Central memory CD4-positive, alpha-beta T cell (primary cell): Measurements from ENCODE around the gene AGBL3.
A peak's percentile ranks its signal among the peaks of the same experiment; 100 is the strongest.
"Not testable (repeated sequence)": the region's sequence is repeated elsewhere in the genome, so short reads cannot be mapped to it uniquely, and the experiment has no call there.

Source experiments
- DNase-seq: peaks from one replicate; pipeline ENCODE4 v3.0.0; 2022

Gene AGBL3

DNA sequence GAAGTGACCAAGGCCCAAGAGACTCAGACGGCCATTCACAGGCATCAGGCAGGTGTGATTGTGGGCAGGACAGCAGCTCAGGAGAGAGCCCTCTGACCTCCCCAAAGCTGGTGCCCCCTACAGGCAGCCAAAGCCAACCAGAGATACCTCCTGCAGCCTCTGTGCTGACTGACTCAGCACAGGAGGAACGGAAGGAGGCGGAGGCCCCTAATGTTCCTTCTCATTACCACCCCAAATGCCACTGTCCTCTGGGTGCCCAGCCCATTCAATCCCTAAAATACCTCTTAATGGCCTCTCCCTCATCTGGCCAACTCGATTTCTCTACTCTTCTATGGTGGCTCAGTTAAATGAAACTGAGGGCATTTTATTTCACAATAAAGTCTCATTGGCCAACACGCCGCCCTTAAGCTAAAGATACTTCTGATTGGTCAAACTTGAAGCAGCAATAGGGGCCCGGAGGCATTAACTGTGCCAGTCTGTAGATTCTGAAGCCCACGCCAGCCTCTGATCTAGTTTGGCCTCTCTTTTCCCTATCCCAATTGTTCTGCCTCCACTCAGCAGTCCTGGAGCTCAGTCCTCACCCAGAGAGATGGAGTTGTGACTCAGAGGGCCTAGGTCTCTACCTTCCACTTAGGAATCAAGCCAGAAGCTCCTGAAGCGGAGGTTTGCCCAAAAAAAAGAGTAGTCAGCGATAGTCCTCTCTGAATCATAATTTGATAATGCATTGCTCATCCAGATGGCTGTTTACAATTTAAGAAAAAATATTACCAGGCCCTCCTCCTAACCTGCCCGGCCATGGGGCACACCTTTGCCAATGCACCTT is 183.0 kb downstream of the AGBL3 start:
- peak; percentile 52 for DNase-seq

DNA sequence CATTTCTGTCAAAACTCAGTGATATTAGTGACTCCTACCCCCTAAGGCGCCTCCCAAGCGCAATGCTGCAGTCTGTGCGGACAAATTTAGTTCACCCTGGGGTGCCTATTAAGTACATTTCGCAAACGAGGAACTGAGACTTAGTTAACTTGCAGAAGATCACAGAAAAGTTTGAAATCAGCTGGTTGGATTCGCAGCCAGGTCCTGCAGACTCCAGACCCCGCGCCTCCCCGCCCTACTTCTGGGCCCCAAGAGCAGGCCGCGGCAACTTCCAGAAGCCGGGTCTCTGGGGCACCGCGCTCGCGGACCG is 183.6 kb downstream of the AGBL3 start:
- DNase-seq: no peak

DNA sequence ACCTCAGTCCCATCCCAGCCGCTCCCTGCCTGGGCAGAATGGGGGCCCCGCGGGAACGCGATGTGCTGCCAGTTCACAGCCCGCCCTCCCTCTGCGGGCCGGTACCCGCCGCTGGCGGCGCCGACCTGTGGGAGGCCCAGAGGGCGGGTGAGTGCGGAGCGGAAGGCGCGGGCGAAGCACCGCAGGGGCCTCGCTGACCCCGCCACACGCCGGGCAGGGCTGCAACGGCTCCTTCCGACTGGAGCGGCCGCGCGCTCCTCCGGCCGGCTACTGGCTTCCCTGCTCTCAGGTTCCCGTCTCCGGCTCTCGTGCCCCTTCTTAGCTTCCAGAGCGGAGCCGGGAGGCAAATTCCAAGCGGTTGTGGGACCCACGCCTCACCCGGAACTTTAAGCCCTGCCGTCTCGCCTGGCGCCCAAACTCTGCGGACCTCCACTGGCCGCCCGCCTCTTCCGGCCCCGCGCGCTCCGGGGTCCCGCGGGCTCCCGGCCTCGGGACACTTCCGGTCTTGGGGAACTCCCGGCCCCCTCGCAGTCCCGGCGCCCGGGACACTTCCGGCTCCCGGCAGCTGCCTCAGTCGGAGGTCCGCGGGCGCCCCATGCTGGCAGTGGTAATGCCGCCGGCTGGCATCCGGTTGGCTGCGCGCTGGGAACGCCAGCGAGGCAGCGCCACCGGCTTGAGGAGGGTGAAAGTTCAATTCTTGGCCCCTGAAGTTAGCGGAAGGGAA is 184.1 kb downstream of the AGBL3 start, which contains the start of gene CYREN:
CYREN (minus strand) TSS at position 434 of the 724 bp plus-strand sequence. CDS start 1,785 bp downstream, outside the sequence.
- peak; percentile 80 for DNase-seq

DNA sequence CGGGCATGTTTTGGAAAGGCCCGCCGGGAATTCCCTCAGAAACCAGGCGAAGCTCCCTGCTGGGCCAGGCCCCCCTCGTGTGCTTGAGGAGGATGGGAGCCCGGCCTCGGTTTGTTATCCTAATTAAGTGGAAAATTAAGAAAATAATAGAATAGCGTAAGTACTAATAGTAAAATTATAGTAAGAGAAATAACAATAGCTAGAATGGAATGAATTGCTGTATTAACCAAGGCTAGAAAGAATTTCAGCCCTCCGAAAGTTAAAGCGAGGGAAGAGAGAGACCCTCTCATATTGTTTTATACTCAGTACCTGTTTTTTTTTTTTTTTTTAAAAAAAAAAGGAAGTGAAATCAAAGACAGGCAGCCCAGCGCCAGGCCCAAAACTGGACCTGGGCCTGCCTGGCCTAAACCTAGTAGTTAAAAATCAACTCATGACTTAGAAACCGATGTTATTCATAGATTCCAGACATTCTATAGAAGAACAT is 184.7 kb downstream of the AGBL3 start:
- not testable (repeated sequence) for DNase-seq

DNA sequence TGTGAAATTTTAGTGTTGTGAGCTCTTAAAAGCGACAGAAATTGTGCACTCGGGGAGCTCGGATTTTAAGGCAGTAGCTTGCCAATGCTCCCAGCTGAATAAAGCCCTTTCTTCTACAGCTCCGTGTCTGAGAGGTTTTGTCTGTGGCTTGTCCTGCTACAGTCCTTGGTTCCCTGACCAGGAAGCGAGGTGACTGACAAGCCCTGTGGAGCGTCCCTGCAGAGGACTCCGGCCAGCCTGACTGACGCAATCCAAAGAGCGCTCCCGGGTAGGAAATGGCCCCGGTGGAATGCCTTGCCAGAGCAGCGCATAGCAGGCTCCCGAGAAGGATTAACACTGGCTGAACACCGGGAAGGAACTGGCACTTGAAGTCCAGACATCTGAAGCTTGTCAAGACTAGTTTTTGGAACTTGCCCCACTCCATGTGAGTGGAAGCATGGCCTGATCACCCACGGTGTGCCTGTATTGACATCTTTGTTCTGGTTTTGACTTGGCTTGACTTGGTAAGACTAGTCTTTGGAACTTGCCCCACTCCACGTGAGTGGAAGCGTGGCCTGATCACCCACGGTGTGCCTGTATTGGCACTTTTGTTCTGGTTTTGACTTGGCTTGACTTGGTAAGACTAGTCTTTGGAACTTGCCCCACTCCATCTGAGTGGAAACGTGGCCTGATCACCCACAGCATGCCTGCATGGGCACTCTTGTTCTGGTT is 185.4 kb downstream of the AGBL3 start:
- DNase-seq: not testable (repeated sequence)

DNA sequence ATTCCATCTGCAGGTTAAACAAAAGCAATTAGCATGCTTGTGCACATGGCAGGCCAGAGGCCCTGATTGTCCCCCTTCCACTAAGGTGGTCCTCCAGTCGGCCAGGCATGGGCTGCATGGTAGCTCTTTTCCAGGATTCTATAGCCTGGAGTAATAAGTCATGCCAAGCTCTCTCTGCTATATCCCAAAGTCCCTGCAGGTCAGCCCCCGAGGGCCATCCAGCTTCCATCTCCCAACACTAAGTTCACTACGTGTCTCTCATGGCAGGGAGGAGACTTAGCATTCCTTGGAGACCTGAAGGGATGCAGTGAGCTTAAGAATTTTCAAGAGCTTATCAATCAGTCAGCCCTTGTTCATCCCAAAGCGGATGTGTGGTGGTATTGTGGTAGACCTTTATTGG is 187.6 kb downstream of the AGBL3 start:
- DNase-seq: not testable (repeated sequence)

DNA sequence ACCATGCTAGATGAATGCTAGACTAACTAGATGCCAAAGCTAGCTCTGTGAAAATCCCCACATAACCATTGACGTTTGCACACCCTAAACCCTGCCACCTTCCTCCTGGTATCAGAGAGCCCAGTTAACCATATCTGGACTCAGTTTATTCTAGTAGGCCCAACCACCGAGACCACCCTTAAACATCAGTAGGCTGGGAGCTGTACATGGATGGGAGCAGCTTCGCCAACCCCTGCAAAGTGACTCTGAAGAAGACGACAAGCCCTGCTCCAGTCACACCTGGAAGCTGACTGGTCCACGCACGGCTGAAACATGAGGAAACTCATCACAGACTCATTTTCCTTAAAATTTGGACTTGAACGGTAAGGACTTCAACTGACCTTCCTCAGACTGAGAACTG is 188.6 kb downstream of the AGBL3 start:
- no peak for DNase-seq

DNA sequence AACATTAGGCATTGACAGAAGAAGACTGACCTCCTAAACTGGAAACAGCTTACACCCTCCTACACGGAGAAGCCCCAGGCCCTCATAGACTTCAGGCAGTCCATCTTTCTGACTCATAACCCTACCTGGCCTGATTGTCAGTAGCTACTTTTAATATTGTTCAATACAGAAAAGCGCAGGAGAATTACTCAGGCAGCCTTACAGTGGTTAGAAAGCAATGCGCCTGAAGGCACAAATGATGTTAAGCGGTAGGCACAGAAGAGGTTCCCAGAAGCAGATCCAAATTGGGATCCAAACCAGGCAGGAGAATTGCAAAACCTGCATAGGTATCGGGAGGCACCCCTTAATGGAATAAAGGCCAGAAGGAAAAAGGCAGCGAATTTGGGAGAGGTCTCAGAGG is 189.6 kb downstream of the AGBL3 start:
- no peak for DNase-seq

DNA sequence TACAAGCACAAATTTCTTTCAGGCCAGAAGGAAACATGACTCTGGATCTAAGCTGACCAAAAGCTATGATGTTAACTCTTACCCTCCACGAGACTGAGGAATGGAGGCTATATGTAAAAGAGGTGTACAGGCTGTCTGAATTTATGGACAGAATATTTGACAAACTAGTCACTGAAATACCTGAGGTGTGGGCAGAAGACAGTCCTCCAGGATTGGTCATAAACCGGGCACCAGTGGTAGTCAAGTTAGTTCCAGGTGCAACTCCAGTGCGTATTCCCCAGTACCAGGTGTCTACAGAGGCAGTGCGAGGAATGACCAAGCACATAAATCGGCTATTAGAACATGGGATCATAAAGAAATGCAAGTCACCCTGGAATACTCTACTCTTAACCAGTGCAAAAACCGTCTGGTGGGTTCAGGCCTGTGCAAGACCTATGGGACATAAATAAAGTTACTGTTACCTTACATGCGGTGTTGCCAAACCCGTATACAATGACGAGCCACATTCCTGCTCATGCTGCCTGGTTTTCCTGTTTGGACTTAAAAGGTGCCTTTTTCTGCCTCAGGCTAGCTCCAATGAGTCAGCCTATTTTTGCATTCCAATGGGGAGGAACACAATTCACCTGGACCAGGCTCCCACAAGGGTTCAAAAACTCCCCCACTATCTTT is 190.9 kb downstream of the AGBL3 start:
- no peak for DNase-seq

DNA sequence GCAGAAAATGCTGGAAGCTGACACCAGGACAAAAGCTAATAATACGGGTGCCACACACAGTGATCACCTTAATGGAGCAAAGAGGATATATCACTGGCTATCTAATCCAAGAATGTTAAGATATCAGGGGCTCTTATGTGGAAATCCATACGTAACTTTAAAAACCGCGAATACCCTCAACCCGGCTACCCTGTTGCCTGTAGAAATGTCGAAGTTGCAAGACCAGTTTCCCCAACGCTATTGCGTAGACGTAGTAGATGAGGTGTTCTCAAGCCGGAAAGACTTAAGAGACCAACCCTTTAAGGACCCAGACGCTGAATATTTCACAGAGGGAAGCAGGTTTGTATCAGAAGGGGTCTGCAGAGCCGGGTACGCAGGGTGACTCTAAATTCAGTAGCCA is 192.1 kb downstream of the AGBL3 start:
- no peak for DNase-seq

DNA sequence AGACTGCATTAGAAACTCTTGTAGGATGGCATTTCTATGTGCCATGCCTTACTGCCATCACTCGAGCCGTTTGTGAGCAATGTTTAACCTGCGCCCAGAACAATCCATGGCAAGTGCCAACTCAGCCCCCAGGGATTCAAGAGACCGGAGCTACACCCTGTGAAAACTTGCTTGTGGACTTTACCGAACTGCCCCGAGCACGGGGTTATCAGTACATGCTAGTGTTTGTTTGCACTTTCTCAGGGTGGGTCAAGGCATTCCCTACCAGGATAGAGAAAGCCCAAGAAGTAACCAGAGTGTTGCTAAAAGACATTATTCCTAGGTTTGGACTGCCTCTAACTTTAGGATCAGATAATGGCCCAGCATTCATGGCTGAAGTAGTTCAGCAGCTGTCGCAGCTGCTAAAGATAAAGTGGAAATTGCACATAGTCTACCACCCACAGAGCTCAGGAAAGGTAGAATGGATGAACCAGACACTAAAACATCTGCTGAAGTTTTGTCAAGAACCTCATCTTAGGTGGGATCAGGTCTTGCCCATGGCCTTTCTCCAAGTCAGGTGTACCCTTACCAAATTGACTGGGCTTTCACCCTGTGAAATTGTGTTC is 193.1 kb downstream of the AGBL3 start:
- no peak for DNase-seq

DNA sequence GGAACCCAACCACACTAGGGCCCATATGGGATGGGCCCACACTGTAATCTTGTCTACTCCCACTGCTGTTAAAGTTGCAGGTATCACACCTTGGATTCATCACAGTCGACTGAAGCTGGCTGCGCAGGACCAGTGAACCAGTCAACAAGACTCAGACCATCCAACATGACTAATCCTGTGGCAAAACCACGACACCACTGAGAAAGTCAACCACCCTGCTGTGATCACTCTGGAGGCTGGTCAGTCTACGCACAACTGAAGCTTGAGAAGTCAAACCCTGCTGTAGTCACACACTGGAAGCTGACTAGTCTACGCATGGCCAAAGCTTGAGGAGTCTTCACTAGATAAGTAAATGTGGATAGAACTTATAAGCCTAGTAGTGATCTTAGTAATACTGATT is 193.8 kb downstream of the AGBL3 start:
- no peak for DNase-seq

DNA sequence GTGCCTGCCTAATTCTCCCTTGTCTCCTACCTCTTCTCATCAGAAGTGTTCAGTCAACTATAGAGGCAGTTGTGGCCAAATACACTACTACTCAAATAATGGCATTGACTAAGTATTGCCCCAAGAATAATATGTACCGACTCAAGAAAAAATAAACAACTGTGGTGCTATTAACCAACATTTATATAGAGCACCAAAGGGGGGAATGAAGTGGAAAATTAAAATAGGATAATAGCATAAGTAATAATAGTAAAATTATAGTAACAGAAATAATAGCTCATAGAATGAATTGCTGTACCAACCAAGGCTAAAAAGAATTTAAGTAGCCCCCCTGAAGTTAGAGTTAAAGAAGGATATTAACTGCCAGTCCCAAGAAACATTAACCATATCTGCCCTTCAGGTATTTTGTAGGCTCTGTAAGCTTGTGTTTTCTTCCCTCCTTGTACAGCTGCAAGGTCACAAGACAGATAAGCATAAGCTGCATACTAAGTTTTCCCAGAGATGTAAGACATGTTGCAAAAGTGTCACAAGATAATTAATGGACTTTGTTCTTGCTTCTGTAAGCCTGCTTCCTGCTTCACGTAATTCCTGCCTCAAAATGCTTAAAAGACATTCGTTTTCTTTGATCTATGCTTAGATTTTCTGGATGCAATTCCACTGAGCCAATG is 195.1 kb downstream of the AGBL3 start:
- DNase-seq: no peak

DNA sequence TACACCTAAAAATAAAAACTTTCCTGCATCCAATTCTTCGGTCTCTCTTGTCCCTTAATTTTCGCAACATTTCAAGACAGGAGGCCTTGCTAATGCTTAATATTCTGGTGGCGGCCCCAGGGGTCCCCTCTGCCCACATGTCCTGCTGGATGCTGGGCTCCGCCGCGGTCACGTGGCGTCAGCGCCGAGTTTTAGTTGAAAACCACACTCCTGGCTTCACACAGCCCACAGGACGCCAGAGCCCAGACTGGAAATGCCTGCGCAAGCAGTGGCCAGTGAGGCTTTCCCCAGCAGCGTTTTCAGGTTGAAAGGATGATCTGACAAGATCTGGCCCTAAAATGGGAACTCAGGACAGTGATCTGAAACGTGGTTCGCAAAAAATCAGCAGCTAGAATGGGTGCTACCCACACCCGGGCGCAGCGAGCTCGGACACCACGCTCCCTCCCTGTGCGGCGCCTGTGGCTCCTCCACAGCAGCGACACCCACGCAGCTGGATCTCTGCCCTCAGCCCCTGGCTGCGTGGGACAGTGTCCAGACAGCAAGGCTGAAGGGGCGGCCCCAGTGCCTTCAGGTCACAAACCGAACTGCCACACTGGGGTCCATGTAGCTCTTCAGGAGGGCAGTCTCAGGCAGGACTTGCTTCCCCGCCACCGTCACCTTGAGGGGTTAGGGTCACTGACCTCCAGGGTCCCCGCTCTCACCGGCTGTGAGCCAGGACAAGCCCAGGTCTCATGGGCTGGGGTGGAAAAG is 195.8 kb downstream of the AGBL3 start:
- DNase-seq: no peak

DNA sequence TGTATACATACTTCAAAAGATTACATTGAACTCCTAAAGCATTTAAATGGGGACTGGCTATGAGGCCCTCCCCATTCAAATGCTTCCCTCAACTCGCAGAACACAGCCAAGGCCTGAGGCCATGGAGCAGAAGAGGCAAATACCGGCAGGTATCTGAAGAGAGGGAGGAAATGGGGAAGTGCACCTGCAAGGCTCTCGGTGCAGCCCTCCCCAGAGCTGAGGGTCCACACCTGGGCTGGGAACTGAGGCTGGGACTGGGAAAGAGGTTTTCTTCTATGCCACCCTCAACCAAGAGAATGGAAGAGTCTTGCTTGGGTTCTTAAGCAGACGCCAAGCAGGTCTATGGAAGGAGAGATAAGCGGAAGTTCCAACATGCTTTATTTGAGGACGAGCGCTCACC is 197.2 kb downstream of the AGBL3 start:
- no peak for DNase-seq

DNA sequence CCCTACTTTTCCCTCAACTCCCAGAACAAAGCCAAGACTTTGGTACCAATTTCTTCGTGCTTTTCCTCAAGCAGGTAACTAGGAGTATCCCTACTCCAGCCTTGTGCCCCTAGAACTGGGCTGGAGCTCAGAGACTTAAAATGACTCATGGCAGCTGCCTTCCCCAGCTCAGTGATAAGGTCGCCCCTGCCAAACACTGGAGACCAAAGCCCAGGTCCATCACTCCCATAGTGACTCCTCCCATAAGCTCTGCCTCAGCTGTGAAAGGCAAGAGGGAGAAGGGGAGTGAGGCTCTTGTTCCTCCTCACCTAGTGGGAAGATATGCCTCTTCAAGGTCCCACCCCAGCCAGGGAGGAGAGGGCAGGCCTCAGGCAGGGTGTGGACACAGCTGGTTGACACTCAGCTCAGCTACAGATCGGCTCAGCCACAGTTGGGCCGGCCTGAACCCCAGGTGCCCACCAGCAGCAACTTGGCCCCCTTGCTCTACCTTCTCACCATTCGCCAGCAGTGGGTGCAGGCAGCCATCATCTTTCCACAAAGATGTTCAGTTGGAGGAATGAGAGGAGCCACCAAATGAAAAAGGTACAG is 198.0 kb downstream of the AGBL3 start:
- no peak for DNase-seq
